GM21723 (cell line): Measurements from ENCODE around the gene NPC1L1.

ENCODE experiments used
- ATAC-seq: cut with Tn5 transposase; IDR thresholded peaks from one replicate; pipeline ENCODE4 v1.9.1; 2021; ENCODE audit warnings: mild to moderate bottlenecking, moderate library complexity; ENCODE audit not compliant: unreplicated experiment

The NPC1L1 gene

GRCh38 chr7:44482502-44483485, 58.3 kb downstream of the NPC1L1 start:
- no peak for ATAC-seq

GRCh38 chr7:44477938-44478337, 63.2 kb downstream of the NPC1L1 start:
- no peak for ATAC-seq

DNA sequence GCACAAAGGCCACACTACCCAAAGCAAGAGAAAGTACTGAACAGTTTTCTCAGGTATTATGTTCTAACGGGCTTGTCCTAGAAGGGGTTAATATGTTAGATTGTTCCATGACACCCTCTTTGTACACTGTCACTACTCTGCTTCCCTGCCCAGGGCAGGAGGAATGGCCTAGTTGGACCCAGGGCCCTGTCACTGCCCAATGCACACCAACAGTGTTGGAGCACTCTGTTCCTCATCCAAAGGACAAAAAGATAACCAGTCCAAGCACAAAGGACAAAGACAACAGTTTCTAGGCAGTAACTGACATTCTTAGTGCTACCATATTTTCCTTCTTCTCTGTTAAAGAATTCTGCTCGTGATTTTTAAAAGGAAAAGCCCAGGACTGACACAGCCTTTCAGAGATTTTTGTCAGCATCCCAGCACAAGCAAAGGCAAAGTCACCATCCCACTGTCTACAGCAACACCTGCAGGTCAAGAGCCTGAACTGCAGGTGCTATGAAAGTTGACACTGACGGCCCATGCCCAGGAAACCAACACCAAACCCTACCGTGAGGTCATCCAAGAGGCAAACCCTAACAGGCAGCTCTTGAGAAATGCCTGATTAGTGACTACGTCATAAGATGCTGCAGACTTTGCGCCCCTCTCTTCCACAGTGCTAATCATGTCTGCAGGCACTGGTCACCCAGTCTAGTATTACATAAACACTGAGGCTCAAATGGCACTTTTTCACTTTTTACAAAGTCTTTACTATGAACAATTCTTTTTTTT, 63.9 kb downstream of the NPC1L1 start:
- ATAC-seq: peak; percentile 74

GRCh38 chr7:44476313-44476712, 64.8 kb downstream of the NPC1L1 start:
- no peak for ATAC-seq

DNA sequence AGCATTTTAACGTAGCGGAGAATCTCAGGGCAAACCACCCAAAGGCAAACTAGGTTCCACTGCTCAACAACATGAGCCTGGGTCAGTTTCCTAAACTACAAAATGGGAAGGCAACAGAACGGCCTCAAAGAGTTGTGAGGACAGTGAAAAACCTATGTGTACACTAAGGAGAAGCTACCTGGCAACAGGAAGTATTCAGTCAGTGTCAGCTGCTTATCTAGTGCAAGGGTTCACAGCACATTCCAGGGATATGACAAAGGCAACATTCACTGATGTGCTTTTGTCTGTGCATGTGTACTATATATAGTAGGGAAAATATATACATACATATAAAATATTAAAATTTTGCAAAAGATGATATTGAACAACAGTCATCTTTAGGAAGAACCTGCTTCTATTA, 67.8 kb downstream of the NPC1L1 start:
- no peak for ATAC-seq

DNA sequence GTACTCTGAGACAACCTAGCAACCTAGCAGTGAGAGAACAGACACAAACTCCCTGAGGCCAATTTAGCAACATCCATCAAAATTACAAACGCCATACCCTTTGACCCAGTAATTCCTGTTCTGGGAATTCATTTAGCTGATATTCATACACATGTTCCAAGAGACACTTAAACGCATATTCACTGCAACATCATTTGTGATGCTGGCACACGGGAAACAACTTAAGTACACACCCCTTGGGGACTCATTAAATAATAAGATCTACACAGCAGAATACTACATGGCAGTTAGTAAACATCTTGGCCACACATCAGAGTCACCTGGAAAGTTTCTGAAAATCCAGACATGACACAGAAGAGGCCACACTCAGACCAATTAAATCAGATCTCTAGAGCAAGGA, 68.3 kb downstream of the NPC1L1 start:
- no peak for ATAC-seq

DNA sequence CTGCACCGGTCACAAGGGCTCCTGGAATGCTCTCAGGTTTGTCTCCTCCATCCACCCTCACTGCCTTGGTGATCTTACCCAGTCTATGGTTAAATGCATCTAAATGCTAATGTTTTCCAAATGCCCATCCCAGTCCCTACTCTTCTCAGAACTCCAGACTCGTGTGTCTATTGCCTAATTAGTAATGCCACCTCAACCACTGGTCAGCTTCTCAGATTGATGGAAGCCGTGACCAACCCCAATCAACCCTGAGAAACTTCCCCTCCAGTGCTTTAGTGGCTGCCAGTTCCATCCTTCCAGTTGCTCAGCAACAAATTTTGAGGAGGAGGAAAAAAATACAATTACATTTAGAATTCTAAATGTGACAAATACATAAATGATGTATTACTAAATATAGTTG, 69.3 kb downstream of the NPC1L1 start:
- no peak for ATAC-seq

DNA sequence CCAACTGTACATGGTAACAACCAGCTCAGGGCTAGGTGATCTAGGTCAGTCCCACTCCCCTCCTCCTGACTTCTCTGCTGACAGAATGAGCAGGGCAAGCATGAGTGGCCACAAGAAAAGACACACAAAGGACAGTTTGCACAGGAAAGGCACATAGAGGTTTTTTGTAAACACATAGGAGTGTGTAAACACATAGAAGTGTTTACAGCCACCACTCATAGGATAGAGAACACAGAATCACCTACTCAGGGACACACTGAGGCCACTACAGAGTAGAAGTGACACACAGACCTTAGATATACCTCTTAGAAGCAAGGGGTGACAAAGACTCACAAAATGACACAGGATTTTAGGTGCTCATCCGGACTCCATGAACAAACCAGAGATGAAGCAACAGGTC, 69.7 kb downstream of the NPC1L1 start:
- ATAC-seq: no peak

DNA sequence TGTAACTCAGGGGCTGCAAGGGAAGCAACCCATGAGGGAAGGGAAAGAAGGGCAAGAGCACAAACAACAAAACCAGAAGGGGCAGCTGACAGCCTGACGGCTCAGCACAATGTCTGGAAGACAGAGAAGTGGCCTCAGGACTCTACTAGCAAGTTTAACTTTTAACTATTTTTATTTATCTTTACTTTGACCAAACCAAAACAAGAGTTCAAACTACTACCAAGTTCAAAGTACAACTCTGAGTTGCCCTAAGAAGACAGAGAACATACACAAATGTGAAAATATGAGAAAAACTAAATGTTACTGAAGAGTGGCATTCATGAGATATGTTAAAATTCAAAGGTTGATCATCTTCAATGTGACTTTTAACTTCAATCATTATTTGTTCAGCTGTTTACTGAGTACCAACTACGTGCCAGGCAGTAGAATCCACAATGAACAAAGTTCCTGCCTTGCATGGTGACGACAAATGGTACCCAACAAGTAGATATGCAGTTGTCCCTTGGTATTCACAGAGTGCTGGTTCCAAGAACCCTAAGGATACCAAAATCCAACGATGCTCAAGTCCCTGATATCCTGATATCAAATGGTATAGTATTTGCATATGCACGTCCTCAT, 70.4 kb downstream of the NPC1L1 start:
- no peak for ATAC-seq

- ATAC-seq: no peak
These were observed 71.0 kb downstream of the NPC1L1 start for GRCh38 chr7:44470135-44470479.

GRCh38 chr7:44469461-44470134, 71.5 kb downstream of the NPC1L1 start:
- no peak for ATAC-seq

DNA sequence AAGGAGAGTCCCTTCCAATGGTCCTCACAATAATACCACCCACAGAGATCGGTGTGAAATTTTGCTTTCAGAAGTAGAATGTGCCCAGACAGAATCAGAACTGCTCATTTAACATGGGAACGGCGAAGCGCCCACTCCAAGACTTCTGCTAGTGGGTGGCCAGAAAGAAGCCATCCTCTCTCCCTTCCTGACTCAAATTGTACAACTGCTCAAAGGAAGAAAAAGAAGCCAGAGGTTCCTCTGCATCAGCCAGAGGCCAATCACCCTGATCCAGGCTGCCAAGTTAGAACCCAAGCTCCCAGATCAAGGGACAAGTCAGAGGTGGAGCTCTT, 73.9 kb downstream of the NPC1L1 start:
- no peak for ATAC-seq

DNA sequence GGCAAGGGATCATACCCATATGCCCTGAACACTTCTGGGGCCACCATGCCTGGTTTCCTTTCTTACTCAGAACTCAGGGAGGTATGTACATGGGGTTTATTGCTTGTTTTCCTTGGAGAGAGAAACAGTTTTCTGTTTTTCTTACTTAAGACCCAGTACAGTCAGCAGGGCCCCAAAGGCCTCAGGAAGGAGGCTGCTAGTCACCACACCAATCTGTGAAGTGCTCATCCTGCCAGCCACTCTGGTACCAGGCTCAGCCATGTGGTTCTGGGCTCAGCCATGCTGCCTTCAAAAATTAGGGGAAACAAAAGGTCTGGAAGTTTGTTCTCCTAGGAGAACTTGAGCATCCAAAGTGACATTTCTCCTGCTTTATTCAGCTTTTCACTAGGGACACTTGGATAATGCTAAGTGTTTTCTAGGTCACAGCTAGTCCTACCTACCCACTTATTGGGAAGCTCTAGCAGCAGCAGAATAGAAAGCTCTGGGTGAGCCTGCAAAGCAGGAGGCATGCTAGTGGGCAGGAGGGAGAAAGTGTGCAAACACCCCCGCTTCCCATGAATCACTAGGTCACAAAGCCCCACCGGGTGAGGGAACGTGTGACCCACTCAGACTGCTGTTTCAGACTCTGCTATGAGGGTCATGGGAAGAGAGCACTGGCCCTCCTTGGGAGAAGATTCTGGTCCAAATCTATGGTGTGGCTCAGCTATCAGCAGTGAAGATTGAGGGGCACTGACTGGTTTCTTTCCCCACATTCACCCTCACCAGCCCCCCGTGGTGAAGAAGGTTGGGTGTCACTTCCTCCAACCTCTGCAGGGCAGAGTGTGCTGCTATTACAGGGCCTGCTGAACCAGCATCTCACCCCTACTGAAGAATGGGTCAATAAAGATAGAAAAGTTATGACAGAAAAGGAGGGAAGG, 74.6 kb downstream of the NPC1L1 start:
- ATAC-seq: no peak

GRCh38 chr7:44465490-44465889, 75.6 kb downstream of the NPC1L1 start:
- no peak for ATAC-seq

- ATAC-seq: no peak
These were observed 77.8 kb downstream of the NPC1L1 start for GRCh38 chr7:44463169-44463808.
